ENCODE results near the gene FBLN2. TPM values are rescaled to one million over a fixed set of nuclear protein-coding genes. Genes with fewer than 3 reads are reported as not detected.

Gene FBLN2
- total and polyA plus RNA-seq, 2 of the 4 experiments (the other 2 are of a cell fraction): 11.8 to 60.8 TPM

GRCh38 chr3:13676356-13677017, 127.6 kb downstream of the FBLN2 start:
- H4K8ac ChIP-seq (ENCODE audit: low read depth in 2 of 2, low read length in 2 of 2): no peak overlapping the region
- WGBS, 2 experiments (ENCODE audit: extremely low coverage in 2 of 2, insufficient read length in 1 of 2): no CpG with 5 or more reads among the region's 9 CpGs
- no peak overlapping the region for H3K4ac ChIP-seq (ENCODE audit: low read depth, low read length)
- no peaks in the 10 kb centered on the region for H3K79me1 ChIP-seq (ENCODE audit: low read depth in 1 of 2, low read length in 2 of 2)
- no peak overlapping the region for H2BK20ac ChIP-seq (ENCODE audit: low read depth, low read length)
- no peak overlapping the region for H2BK120ac ChIP-seq (ENCODE audit: low read depth, low read length)
- no peak overlapping the region for H2AFZ ChIP-seq (replicated peaks; ENCODE audit: low read length, poor library complexity)
- ChIA-PET POLR2A (ENCODE audit: unreplicated experiment) (no interaction called here), CTCF (no interaction called here)
- H2AK9ac ChIP-seq (replicated peaks; ENCODE audit: low read depth, low read length, poor library complexity): no peak overlapping the region
- H3K18ac ChIP-seq (ENCODE audit: low read depth, low read length): no peak overlapping the region
- no peak overlapping the region for H3K23ac ChIP-seq (ENCODE audit: low read depth, low read length)
- no peak overlapping the region for H4K5ac ChIP-seq (ENCODE audit: low read depth, low read length)
- no peaks in the 10 kb centered on the region for H4K20me1 ChIP-seq (ENCODE audit: insufficient read depth, low read length)
- no peak overlapping the region for H3K9ac ChIP-seq (ENCODE audit: low read depth, low read length)
- H4K91ac ChIP-seq (ENCODE audit: insufficient read depth, low read depth, low read length): no peak overlapping the region
- H2BK5ac ChIP-seq (ENCODE audit: low read depth, low read length, poor library complexity, severe bottlenecking): no peak overlapping the region
- H3K14ac ChIP-seq (replicated peaks; ENCODE audit: low read depth, low read length): no peak overlapping the region
- DNase-seq: no peak
- H3K4me1 ChIP-seq (ENCODE audit: control insufficient read depth, insufficient read depth, low read length): no peaks in the 10 kb centered on the region
- H3K9me1 ChIP-seq (ENCODE audit: insufficient read depth, low read length): no peaks in the 10 kb centered on the region
- H3K56ac ChIP-seq (ENCODE audit: extremely low read depth, insufficient read depth, low read length): no peak overlapping the region
- TF ChIP-seq SMC3 (IDR thresholded peaks at IDR 0.05; ENCODE audit: low read depth, low read length): no peak
- TF ChIP-seq, protein P1, sequence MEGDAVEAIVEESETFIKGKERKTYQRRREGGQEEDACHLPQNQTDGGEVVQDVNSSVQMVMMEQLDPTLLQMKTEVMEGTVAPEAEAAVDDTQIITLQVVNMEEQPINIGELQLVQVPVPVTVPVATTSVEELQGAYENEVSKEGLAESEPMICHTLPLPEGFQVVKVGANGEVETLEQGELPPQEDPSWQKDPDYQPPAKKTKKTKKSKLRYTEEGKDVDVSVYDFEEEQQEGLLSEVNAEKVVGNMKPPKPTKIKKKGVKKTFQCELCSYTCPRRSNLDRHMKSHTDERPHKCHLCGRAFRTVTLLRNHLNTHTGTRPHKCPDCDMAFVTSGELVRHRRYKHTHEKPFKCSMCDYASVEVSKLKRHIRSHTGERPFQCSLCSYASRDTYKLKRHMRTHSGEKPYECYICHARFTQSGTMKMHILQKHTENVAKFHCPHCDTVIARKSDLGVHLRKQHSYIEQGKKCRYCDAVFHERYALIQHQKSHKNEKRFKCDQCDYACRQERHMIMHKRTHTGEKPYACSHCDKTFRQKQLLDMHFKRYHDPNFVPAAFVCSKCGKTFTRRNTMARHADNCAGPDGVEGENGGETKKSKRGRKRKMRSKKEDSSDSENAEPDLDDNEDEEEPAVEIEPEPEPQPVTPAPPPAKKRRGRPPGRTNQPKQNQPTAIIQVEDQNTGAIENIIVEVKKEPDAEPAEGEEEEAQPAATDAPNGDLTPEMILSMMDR (conservative IDR thresholded peaks at IDR 0.05; ENCODE audit: low read depth, low read length): no peak
- TF ChIP-seq RCOR1 (IDR thresholded peaks at IDR 0.05; ENCODE audit: insufficient replicate concordance, low read length): no peak
- TF ChIP-seq ELK1 (IDR thresholded peaks at IDR 0.05; ENCODE audit: borderline replicate concordance, low read depth, low read length): no peak
- TF ChIP-seq MAFK (IDR thresholded peaks at IDR 0.05; ENCODE audit: low read depth, low read length): no peak
- TF ChIP-seq MAZ (IDR thresholded peaks at IDR 0.05; ENCODE audit: borderline replicate concordance, low read depth, low read length): no peak
- TF ChIP-seq BHLHE40 (IDR thresholded peaks at IDR 0.05; ENCODE audit: low read depth, low read length): no peak
- TF ChIP-seq MXI1 (IDR thresholded peaks at IDR 0.05; ENCODE audit: borderline replicate concordance, low read depth, low read length): no peak
- TF ChIP-seq FOS (IDR thresholded peaks at IDR 0.05; ENCODE audit: low read depth, low read length): no peak
- no peak for TF ChIP-seq USF2 (IDR thresholded peaks at IDR 0.05; ENCODE audit: low read depth, low read length)
- in situ Hi-C loops (cut with MboI; ENCODE audit: low sequenced_read_pairs) (no loop called here), dilution Hi-C loops (cut with HindIII; ENCODE audit: low sequenced_read_pairs, unreplicated experiment) (no loop called here), intact Hi-C loops (cut with micrococcal nuclease) (no loop called here)
- H3K9me3 ChIP-seq (ENCODE audit: control insufficient read depth, insufficient read depth, low read length): no peaks in the 10 kb centered on the region
- H3K27me3 ChIP-seq (ENCODE audit: control insufficient read depth, insufficient read depth, low read length): no peaks in the 10 kb centered on the region
- no peaks in the 10 kb centered on the region for H3K36me3 ChIP-seq (ENCODE audit: control insufficient read depth, insufficient read depth, low read length)
- ATAC-seq (ENCODE audit: low read depth): no peak
- no peak overlapping the region for H2BK15ac ChIP-seq (ENCODE audit: low read depth, low read length)
- no peak overlapping the region for H3K4me3 ChIP-seq (ENCODE audit: insufficient read depth, low read depth, low read length)
- no peak overlapping the region for H3K4me2 ChIP-seq (ENCODE audit: low read depth, low read length)
- no peak overlapping the region for H2AK5ac ChIP-seq (ENCODE audit: low read depth, low read length)
- H3K27ac ChIP-seq (ENCODE audit: insufficient read depth, low read length): no peak overlapping the region
- no TSS peak for BruUV-seq (replicated peaks)

Measured in IMR-90 (cell line).